ENCODE data around the gene SERPINA6.
"Not testable (repeated sequence)": the region's sequence is repeated elsewhere in the genome, so short reads cannot be mapped to it uniquely, and the experiment has no call there.

The SERPINA6 gene

DNA sequence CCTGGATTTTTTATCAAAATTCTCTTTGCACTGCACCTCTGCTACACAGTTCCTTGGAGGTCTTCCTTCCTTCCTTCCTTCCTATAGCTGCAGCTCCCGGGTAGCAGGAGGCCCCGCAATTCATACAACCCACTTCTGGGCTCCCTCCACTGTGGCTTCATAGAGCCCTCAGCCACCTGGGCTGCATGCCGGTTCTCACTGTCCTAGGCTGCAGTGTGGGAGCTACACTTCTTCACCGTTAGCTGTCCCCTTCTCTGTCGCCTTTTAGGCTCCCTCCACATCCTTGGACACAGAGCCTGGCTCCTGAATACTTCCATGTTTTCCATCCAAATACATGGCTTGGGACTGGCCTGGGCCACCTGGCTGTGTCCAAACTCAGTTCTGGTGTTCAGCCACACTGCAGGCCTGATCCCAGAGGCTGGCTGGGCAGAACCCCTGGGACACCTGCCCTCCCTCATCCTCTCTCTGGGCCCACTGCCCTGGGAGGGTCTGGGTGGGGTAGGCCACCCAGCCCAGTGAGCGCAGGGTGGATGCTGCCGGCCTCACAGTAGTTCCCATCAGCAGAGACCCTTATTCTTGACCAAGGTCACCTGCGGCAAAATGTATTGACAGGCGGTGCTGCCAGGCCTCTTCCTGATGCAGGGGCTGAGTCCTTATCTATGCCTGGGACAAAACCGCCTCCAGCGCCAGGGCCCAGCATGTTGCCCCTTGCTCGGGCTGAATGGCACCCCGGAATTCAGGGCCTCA, 31.8 kb downstream of the SERPINA6 start:
- no peak for DNase-seq

DNA sequence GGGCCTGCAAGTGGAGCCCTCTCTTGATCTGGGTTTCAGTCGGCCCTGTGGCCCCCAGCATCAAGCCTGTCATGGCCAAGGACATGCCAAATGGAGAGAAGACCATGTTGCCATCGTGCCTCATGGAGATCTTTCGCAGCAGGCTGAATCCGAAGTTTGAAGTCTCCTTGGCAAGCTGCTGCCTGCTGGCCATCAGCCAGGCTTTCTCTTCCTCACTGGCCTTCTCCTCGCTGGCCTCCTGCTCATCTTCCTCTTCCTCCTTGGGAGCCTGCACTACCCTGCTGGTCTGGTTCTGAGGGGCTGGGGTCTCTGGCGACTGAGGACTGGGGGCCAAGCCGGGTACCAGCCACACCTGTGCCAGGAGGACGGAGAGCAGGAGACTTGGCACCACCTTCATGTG, 32.9 kb downstream of the SERPINA6 start:
- DNase-seq = no peak

DNA sequence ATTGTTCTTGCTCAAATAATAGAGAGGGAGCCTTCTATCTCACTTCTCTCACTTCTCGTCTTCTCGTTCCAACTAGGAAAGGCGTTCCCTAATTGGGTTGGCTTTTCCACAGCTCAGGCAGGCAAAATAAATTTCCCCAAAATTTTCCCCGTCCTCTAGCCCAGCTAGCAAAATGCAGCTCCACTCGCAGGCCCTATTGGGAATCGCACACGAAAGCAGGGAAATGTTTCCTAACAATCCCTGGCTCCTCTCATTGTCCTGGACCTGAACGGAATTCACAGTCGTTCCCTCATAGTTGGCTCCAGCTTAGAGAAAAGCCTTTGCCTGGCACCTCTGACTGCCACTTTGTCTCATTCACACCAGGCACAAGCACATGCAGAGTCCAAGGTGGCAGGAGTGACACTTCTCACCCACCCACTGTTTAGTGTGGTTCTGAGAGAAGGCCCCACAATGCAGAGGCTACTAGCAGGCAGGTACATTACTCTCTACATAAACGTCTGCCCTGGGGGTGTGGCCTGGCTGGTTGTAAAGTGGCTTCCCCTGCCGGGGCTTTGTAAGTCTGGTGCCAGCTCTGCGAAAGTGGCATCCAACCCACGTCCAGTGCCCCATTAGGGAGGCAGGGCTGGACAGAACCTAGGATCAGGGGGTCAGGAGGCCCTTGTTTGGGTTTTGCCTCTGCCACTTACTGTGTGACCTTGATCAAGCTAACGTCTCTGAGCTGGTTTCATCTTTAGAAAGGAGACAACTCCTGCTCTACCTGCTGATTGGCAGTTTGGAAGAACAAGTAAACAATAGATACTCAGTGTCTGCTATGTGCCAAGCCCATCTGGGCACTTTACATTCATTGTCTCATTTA, 34.3 kb downstream of the SERPINA6 start:
- no peak for DNase-seq

DNA sequence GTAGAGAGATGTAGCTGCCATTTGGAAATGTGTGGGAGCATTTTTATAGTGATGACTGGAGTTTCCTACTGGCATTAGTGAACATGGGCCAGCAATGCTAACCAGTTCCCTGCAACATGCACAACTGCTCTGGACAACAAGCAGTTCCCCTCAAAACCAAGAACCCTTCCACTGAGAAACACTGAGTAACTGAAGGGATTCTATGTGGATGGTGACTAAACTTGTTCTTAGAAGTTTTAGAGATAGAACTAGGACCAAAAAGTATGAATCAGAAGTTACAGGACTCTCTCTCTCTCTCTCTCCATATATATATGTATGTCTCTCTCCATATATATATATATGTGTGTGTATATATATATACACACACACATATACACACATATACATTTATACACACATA, 38.0 kb downstream of the SERPINA6 start:
- DNase-seq = no peak

DNA sequence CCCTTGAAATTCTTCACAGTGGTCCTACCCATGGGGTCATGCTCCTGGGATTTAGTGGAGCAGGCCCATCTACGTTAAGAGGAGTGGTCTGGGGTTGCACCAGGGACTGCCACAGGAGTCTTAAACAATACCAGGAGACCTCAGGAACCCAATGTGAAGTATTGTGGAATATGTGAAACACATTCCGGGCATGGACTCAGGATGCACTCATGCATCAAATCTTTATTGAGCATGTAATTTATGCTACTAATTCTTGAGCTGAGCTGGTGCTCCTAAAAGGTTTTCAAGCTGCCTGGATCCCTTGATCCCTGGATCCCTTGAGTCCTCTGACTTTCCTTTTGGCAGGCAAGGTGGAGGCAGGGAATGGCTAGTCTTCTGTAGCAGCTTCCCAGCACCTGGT, 38.9 kb downstream of the SERPINA6 start:
- no peak for DNase-seq

DNA sequence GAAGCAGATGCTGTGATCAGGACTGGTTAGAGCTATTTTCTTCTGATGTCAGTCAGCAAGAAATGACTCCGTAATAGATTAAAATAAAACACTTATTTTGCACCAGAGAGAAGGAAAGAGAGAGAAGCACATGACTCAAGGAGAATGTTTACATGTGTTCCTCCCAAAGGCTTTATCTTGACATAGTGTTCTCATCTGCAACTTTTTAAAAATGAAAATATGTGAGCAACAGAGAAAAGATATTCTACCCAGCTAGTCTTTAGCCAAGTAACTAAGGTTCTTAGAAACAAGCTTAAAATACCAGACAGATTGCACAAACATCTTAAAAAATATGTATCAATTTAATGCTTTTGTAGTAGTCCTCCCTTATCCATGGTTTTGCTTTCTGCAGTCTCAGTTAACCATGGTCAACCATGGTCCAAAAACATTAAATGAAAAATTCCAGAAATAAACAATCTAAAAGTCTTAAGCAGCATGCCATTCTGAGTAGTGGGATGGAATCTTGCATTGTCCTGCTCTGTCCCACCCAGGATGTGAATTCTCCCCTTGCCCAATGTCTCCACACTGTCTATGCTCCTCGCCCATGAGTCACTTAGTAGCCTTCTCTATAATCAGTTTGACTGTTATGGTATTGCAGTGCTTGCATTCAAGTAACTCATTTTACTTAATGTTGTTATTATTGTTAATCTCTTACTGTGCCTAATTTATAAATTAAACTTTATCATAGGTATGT, 40.0 kb downstream of the SERPINA6 start:
- DNase-seq = no peak

DNA sequence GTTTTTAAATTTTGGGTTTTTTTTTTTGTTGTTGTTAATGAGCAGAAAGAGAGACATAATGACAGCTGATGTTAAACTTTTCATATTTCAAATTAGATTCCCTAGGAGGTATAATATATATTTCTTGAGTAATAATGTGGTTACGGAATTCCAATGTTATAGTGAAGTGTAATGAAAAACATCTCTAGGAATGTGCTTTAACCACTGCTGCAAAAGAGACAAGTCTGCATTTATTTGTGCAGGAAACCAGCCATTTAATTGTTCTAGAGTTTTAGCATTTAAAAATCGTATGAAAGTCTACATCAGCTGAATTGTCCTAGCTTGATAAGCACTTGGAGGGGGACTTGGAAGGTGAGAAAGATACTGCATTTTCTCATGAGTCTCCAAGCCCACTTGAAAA, 44.4 kb downstream of the SERPINA6 start:
- DNase-seq = no peak

DNA sequence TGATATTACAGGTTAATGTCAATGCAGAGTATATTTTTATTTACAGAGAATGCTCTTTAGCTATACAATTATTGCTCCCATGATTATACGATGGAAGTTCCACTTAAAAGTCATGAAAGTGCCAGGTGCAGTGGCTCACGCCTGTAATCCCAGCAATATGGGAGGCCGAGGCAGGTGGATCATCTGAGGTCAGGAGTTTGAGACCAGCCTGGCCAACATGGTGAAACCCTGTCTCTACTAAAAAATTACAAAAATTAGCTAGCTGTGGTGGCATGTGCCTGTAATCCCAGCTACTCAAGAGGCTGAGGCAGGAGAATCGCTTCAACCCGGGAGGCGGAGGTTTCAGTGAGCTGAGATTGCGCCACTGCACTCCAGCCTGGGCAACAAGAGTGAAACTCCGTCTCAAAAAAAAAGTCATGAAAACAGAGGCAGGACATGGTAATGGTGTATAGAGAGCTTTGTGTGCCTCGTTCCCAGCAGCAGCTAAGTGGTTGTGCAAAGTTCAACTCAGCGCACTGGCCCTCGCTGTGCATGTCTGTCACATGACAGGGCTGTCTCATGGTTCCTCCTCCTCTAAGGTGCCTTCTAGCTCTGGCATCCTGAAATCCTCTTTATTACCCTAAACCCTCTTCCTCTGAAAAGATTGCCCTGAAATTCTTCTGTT, 46.1 kb downstream of the SERPINA6 start:
- DNase-seq = not testable (repeated sequence)

DNA sequence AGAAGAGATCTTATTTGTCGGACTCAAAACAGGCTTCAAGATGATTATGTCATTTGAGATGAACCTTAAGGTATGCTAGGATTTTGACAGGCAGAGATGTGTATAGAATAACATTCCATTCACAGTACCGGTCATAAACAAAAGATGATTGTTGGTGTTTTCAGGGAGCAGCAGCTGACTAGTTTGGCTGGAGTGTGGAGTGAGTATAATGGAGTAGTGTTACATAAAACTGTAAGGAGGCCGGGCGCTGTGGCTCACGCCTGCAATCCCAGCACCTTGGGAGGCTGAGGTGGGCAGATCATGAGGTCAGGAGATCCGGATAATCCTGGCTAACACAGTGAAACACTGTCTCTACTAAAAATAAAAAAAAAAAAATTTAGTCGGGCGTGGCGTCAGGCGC, 54.0 kb downstream of the SERPINA6 start:
- no peak for DNase-seq

DNA sequence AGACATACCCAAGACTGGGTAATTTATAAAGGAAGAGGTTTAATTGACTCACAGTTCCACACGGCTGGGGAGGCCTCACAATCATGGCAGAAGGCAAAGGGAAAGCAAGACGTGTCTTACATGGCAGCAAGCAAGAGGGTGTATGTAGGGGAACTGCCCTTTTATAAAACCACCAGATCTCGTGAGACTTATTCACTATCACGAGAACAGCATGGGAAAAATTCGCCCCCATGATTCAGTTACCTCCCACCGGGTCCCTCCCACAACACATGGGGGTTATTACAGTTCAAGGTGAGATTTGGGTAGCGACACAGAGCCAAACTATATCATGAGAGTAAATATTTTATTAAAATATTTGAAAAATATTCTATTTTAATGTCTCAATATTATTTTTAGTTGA, 54.6 kb downstream of the SERPINA6 start:
- DNase-seq = not testable (repeated sequence)

DNA sequence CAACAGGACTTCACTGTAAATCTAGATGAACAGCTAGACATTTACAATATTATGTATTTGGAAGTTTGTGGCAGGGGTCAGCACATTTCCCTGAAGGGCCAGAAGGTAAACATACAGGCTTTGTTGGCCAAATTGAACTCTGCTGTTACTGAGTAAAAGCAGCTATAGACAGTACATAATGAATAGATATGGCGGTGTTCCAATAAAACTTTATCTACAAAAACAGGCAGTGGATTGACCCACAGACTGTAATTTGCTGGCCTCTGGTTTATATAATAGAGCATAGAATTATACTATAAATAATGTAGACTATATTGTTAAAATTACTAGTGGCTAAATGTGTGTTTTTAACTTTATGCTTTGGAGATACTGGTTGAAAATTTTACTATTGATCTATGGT, 55.8 kb downstream of the SERPINA6 start:
- no peak for DNase-seq

DNA sequence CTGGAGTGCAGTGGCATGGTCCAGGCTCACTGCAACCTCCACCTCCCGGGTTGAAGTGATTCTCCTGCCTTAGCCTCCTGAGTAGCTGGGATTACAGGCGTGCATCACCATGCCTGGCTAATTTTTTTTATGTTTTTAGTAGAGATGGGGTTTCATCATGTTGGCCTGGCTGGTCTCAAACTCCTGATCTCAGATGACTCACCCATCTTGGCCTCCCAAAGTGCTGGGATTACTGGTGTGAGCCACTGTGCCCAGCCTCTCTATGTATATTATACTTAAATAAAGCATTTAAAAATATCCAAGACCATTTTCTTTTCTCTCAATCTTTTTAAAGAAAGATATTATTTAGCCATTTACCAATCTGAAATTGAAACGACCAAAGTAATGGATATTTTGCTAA, 58.9 kb downstream of the SERPINA6 start:
- DNase-seq = not testable (repeated sequence)
